Breast epithelium (tissue), 3 donors: ENCODE measurements around the gene C1orf50.

ENCODE experiments used
- CTCF ChIP-seq, 3 donors: fragments of 450-650 bp; IDR thresholded peaks; one replicate each; pipeline ENCODE4 v1.5.1; 2016 to 2017; ENCODE audit warnings: antibody characterized with exemption in 3 of 3, mild to moderate bottlenecking in 3 of 3, moderate library complexity in 3 of 3
- POLR2A ChIP-seq: fragments of 450-650 bp; IDR thresholded peaks from one replicate; pipeline ENCODE4 v1.6.1; 2016; ENCODE audit warnings: antibody characterized with exemption, mild to moderate bottlenecking, moderate library complexity

- no peak for TF ChIP-seq CTCF (IDR thresholded peaks at IDR 0.05)
- no peak for TF ChIP-seq POLR2A
Observed at GRCh38 chr1:42758641-42759040, 8.4 kb upstream of the C1orf50 start.
